ENCODE results near the gene CCDC7. TPM values are rescaled to one million over a fixed set of nuclear protein-coding genes. Genes with fewer than 3 reads are reported as not detected.

Gene CCDC7
- total RNA-seq, 1 experiment from 2014 or later = 1.9 TPM

DNA sequence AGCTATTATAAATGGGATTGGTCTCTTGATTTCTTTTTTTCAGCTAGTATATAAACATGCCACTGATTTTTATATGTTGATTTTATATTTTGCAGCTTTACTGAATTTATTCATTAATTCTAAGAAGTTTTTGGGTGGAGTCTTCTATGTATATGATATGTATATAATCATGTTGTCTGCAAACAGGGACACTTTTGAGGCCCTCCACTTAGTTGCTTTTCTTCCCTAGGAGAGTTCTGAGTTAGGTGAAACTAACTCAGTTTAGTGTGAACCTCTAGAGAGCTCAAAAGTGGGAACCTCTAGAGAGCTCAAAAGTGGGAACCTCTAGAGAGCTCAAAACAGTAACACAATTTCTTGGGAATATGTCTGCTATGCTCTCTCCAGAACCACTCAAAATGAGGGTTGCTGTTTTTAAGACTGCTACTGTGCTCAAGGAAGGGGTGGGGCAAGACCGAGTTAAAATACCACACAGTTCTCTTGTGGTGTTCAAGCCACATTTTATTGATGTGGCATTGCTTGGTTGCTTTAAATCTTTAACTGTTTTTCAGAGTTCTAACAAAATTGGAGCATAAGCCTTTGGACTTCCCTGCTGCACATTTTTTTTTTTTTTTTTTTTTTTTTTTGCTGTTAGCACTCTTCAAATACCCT, 13.2 kb downstream of the CCDC7 start:
- ChIA-PET CTCF (no interaction called here), POLR2A (interaction anchor here (0.6 kb wide), 1 partner anchor 109 kb away, joined by 6 read pairs; no protein-coding TSS in a partner anchor)
- Mint-ChIP-seq H3K9me3 (no peaks in the 10 kb centered on the region), H3K27ac (no peak overlapping the region), H3K27me3 (ENCODE audit: low read depth) (no peaks in the 10 kb centered on the region), H3K4me1 (no peaks in the 10 kb centered on the region), H3K4me3 (no peak overlapping the region), H3K36me3 (no peaks in the 10 kb centered on the region)
- no peak for ATAC-seq
- TF ChIP-seq, protein P1, sequence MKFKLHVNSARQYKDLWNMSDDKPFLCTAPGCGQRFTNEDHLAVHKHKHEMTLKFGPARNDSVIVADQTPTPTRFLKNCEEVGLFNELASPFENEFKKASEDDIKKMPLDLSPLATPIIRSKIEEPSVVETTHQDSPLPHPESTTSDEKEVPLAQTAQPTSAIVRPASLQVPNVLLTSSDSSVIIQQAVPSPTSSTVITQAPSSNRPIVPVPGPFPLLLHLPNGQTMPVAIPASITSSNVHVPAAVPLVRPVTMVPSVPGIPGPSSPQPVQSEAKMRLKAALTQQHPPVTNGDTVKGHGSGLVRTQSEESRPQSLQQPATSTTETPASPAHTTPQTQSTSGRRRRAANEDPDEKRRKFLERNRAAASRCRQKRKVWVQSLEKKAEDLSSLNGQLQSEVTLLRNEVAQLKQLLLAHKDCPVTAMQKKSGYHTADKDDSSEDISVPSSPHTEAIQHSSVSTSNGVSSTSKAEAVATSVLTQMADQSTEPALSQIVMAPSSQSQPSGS (CRISPR knock-in tag; IDR thresholded peaks at IDR 0.05; ENCODE audit: borderline replicate concordance, low read depth) = no peak
- TF ChIP-seq, protein P2, sequence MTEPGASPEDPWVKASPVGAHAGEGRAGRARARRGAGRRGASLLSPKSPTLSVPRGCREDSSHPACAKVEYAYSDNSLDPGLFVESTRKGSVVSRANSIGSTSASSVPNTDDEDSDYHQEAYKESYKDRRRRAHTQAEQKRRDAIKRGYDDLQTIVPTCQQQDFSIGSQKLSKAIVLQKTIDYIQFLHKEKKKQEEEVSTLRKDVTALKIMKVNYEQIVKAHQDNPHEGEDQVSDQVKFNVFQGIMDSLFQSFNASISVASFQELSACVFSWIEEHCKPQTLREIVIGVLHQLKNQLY (CRISPR knock-in tag; IDR thresholded peaks at IDR 0.05) = no peak
- TF ChIP-seq, protein P3, sequence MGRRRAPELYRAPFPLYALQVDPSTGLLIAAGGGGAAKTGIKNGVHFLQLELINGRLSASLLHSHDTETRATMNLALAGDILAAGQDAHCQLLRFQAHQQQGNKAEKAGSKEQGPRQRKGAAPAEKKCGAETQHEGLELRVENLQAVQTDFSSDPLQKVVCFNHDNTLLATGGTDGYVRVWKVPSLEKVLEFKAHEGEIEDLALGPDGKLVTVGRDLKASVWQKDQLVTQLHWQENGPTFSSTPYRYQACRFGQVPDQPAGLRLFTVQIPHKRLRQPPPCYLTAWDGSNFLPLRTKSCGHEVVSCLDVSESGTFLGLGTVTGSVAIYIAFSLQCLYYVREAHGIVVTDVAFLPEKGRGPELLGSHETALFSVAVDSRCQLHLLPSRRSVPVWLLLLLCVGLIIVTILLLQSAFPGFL (CRISPR knock-in tag; IDR thresholded peaks at IDR 0.05; ENCODE audit: borderline replicate concordance) = no peak
- TF ChIP-seq SMAD3 (CRISPR knock-in tag; IDR thresholded peaks at IDR 0.05; ENCODE audit: borderline replicate concordance) (no peak), HMGA2 (CRISPR knock-in tag; IDR thresholded peaks at IDR 0.05) (no peak), ZNF219 (CRISPR knock-in tag; IDR thresholded peaks at IDR 0.05; ENCODE audit: borderline replicate concordance) (no peak), ZNF671 (CRISPR knock-in tag; IDR thresholded peaks at IDR 0.05) (no peak), NFYB (CRISPR knock-in tag; conservative IDR thresholded peaks at IDR 0.05; ENCODE audit: low read depth) (no peak), ELF4 (CRISPR knock-in tag; IDR thresholded peaks at IDR 0.05; ENCODE audit: low read depth) (no peak), ZNF396 (CRISPR knock-in tag; IDR thresholded peaks at IDR 0.05; ENCODE audit: borderline replicate concordance) (no peak), CREB1 (CRISPR knock-in tag; IDR thresholded peaks at IDR 0.05) (no peak), FOXJ3 (CRISPR knock-in tag; IDR thresholded peaks at IDR 0.05; ENCODE audit: borderline replicate concordance) (no peak)
- TF ChIP-seq, protein P4, sequence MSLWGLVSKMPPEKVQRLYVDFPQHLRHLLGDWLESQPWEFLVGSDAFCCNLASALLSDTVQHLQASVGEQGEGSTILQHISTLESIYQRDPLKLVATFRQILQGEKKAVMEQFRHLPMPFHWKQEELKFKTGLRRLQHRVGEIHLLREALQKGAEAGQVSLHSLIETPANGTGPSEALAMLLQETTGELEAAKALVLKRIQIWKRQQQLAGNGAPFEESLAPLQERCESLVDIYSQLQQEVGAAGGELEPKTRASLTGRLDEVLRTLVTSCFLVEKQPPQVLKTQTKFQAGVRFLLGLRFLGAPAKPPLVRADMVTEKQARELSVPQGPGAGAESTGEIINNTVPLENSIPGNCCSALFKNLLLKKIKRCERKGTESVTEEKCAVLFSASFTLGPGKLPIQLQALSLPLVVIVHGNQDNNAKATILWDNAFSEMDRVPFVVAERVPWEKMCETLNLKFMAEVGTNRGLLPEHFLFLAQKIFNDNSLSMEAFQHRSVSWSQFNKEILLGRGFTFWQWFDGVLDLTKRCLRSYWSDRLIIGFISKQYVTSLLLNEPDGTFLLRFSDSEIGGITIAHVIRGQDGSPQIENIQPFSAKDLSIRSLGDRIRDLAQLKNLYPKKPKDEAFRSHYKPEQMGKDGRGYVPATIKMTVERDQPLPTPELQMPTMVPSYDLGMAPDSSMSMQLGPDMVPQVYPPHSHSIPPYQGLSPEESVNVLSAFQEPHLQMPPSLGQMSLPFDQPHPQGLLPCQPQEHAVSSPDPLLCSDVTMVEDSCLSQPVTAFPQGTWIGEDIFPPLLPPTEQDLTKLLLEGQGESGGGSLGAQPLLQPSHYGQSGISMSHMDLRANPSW (CRISPR knock-in tag; conservative IDR thresholded peaks at IDR 0.05; ENCODE audit: low read depth) = no peak
- TF ChIP-seq, protein P5, sequence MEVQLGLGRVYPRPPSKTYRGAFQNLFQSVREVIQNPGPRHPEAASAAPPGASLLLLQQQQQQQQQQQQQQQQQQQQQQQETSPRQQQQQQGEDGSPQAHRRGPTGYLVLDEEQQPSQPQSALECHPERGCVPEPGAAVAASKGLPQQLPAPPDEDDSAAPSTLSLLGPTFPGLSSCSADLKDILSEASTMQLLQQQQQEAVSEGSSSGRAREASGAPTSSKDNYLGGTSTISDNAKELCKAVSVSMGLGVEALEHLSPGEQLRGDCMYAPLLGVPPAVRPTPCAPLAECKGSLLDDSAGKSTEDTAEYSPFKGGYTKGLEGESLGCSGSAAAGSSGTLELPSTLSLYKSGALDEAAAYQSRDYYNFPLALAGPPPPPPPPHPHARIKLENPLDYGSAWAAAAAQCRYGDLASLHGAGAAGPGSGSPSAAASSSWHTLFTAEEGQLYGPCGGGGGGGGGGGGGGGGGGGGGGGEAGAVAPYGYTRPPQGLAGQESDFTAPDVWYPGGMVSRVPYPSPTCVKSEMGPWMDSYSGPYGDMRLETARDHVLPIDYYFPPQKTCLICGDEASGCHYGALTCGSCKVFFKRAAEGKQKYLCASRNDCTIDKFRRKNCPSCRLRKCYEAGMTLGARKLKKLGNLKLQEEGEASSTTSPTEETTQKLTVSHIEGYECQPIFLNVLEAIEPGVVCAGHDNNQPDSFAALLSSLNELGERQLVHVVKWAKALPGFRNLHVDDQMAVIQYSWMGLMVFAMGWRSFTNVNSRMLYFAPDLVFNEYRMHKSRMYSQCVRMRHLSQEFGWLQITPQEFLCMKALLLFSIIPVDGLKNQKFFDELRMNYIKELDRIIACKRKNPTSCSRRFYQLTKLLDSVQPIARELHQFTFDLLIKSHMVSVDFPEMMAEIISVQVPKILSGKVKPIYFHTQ (CRISPR knock-in tag; IDR thresholded peaks at IDR 0.05) = no peak
- no peak for DNase-seq (ENCODE audit: low spot score)

DNA sequence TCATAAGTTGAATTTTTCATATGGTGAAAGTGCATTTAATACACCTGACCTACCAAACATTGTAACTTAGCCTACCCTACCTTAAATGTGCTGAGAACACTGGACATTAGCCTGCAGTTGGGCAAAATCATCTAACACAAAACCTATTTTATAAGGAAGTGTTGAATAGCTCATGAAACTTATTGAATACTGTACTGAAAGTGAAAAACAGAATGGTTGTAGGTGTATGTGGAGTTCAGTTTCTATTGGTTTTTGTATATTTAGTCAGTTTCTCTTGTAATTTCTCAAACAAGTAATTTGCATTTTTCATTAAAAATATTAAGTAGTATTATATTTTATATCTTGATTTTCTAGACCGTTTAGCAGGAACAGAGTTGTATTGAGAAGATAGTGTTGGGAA, 15.3 kb downstream of the CCDC7 start:
- no peak overlapping the region for H3K4me3 Mint-ChIP-seq
- ChIA-PET POLR2A (no interaction called here), CTCF (no interaction called here)
- ATAC-seq (no peak), DNase-seq (ENCODE audit: low spot score) (no peak)
- no peak overlapping the region for H3K27ac Mint-ChIP-seq
- H3K36me3 Mint-ChIP-seq = no peaks in the 10 kb centered on the region
- TF ChIP-seq TCF7 (CRISPR knock-in tag; IDR thresholded peaks at IDR 0.05; ENCODE audit: low read depth) (no peak), GABPB1 (CRISPR knock-in tag; IDR thresholded peaks at IDR 0.05) (no peak), SP1 (CRISPR knock-in tag; conservative IDR thresholded peaks at IDR 0.05) (no peak), ZNF138 (CRISPR knock-in tag; conservative IDR thresholded peaks at IDR 0.05) (no peak)
- TF ChIP-seq, protein P6, sequence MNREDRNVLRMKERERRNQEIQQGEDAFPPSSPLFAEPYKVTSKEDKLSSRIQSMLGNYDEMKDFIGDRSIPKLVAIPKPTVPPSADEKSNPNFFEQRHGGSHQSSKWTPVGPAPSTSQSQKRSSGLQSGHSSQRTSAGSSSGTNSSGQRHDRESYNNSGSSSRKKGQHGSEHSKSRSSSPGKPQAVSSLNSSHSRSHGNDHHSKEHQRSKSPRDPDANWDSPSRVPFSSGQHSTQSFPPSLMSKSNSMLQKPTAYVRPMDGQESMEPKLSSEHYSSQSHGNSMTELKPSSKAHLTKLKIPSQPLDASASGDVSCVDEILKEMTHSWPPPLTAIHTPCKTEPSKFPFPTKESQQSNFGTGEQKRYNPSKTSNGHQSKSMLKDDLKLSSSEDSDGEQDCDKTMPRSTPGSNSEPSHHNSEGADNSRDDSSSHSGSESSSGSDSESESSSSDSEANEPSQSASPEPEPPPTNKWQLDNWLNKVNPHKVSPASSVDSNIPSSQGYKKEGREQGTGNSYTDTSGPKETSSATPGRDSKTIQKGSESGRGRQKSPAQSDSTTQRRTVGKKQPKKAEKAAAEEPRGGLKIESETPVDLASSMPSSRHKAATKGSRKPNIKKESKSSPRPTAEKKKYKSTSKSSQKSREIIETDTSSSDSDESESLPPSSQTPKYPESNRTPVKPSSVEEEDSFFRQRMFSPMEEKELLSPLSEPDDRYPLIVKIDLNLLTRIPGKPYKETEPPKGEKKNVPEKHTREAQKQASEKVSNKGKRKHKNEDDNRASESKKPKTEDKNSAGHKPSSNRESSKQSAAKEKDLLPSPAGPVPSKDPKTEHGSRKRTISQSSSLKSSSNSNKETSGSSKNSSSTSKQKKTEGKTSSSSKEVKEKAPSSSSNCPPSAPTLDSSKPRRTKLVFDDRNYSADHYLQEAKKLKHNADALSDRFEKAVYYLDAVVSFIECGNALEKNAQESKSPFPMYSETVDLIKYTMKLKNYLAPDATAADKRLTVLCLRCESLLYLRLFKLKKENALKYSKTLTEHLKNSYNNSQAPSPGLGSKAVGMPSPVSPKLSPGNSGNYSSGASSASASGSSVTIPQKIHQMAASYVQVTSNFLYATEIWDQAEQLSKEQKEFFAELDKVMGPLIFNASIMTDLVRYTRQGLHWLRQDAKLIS (CRISPR knock-in tag; IDR thresholded peaks at IDR 0.05; ENCODE audit: borderline replicate concordance) = no peak
- no peaks in the 10 kb centered on the region for H3K27me3 Mint-ChIP-seq (ENCODE audit: low read depth)
- H3K9me3 Mint-ChIP-seq = no peaks in the 10 kb centered on the region
- no peaks in the 10 kb centered on the region for H3K4me1 Mint-ChIP-seq
